ENCODE measurements around the gene CUEDC1.

Gene CUEDC1

DNA sequence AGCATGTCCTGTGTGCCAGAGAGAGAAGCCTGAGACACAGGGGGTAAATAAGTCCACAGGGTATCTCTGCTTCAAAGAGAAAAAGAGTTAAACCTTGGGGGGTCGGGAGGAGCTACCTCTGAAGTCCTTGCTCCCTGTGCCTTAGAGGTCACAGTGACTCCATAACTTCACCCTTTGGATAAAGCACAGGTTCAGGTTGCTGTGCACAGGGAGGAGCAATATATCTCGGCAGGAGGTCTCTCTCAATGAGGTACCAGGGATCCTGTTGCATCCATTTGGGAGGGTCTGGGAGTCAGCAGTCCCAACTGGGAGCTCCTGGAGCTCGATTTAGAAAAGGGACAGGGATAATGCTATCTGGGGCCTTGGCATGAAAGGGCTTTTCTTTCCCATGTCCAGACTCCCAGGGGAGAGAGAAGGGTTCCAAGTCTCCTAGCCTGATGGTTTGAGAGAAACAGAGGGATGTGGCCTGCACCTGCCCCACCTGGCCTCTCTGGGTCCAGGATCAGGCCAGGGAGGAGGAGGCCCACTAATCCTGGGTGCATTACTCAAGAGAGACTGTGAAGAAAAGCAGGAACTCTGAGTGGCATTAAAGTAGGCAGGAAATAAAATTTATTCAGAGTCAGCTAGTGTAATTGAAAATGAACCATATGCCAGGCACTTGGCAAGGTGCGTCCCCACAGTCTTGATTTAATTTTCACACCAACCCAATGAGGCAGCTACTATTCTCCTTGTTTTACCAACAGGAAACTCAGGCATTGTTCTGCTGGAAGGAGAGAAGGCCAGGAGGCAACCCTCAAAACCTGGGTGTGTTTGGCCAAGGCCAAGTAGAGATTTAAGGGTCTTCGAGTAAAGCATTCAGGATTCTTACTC, 40.7 kb downstream of the CUEDC1 start:
- DNase-seq, result peak in 1 of 2 experiments; percentile 24

DNA sequence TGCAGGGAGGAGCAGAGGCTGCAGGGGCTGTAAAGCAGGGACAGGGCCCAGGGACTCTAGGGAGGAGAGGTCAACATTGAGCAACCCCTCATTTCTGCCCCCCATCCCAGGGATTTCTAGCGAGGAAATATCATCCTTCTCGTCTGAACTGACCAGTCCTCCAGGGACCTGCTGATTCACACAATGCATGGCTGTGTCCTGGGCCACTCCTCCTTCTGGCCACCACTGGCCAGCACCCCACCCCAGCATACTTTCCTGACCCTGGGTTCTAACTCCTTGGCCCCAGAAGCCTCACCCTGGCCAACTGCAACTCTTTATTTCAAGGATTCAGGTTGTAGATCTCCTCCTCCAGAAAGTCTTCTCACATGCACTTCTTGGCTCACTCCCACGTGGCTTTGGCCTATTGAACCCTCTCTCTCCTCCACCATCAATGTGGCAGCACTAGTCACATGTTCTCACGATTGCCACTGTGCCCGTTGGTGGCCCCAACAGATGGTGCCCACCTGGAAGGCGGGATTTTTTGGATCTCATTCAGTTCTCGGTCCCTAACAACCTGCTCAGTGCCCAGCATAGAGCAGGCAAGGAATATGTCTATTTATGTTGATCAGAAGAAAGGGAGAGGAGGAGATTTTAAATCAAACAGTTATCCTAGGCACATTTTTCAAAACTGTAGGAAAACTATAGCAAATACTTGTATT, 41.5 kb downstream of the CUEDC1 start:
- no peak for DNase-seq

DNA sequence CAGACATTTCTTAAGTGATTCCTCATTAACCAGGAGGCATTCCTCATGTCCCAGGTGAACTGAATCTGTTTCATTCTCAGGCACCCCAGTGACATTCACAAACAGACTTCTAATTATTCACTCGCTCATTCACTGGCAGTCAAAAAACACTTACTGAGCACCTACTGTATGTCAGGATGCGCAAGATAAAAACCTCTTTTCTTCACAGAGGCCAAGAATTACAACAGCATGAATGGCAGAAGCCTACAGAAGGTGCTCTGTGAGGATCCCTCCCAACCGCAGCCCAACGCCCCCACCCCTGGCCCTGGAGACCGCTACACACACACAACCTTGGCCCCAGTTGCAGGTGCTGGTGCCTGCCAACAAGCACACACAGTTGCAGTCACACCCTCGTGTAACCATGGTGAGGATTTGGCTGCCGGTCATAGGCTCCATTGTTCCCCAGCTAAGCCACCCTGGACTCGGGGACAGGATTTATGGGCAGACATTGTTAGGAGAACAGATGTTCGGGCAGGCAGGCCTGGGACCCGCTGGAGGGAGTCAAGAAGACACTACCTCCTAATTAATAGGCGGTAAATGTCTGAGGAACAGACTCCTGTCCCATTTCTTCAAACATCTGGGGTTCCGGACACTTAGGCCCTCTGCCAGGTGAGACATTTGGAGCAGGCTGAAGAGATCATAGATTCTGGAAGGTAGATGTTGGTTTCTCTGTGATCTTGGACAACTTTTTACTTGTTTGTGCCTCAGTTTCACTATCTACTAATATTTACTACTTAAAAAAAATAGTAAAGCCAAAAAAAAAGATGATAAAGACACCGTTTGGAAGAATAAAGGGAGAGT, 43.2 kb downstream of the CUEDC1 start:
- DNase-seq, result peak; percentile 93 to 96

DNA sequence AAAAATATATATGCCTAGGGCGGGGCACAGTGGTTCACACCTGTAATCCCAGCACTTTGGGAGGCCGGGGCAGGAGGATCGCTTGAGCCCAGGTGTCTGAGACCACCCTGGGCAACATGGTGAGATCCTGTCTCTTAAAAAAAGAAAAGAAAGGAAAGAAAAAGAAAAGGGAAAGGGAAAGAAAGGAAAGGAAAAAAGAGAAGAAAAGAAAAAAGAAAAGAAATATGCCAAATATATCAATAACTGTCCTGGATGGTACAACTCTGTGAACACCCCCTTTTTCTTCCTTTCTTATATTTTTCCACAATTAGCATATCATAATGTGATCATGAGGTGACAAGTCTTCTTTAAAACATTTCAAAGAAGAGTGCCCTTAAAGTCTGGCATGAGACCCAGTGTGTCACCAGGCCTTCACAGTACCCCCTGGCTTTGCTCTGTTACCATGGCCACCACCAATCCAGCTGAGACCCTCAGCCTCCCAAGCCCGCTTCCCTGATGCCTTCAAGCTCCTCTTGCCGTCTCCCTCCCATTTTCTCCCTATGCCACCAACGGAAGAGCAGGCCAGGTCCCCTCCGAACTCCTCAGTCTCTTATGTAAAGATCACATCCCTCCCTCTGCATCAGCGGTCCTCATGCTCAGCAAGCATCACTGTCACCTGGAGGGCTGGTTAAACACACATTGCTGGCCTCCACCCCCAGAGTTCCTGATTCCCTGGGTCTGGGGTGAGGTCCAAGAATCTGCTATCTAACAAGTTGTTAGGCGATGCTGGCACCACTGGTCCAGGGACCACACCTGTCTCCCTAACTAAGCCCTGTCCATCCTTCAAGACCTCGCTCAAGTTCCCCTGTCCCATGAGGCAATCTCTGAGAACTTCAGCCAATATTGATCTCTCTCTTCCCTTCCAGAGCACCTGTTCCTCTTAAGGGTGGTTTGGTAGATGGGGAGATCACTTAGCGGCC, 44.5 kb downstream of the CUEDC1 start:
- DNase-seq, result no peak

DNA sequence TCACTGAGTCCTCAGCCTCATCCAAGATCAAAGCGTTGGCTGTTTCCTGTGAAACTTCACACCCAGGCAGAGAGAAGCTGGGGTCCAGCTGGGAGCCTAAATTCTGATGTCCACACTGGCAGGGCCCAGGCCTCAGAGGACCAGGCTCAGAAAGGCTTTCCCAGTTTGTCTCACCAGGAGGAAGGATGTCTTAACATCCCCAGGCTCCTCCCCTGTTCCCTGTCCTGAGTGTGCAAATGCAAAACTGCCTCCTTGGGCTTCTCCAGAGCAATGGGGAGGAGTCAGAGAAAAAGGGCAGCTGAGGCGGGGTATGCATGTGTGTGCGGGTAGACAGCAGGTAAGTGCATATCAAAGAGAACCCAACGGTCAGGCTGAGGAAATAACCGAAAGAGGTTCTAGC, 45.7 kb downstream of the CUEDC1 start:
- no peak for DNase-seq

DNA sequence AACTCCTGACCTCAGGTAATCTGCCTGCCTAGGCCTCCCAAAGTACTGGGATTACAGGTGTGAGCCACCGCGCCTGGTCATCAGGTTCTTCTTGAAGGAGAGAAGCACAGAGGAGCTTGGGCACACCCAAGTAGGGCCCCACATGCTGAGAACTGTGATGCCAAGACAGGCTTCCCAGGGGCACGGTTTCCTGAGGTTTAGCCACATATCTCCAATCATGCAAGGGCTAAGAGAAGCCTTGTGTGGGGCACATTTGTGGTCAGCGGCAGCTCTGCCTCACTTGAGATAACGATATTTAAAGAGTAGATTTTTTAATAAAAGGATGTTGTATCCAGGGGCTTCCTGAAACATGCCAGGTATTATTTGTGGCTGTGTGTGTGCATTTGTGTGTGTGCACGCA, 46.9 kb downstream of the CUEDC1 start:
- DNase-seq, result no peak

DNA sequence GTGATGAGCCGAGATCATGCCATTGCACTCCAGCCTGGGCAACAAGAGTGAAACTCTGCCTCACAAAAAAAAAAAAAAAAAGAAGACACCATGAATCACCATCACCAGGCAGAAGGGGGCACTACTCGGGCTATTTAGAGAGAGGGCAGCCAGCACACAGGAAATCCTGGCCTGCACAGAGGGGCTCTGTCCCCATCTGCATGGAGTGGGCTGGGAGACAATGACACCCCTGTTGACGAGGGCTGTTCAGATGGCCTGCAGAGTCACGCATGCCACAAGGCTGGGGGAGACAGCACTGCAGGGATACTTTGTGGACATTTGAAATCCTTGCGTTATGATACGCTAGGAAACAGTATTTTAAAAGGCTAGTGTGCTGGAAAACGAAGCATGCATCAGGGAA, 48.3 kb downstream of the CUEDC1 start:
- DNase-seq, result no peak

DNA sequence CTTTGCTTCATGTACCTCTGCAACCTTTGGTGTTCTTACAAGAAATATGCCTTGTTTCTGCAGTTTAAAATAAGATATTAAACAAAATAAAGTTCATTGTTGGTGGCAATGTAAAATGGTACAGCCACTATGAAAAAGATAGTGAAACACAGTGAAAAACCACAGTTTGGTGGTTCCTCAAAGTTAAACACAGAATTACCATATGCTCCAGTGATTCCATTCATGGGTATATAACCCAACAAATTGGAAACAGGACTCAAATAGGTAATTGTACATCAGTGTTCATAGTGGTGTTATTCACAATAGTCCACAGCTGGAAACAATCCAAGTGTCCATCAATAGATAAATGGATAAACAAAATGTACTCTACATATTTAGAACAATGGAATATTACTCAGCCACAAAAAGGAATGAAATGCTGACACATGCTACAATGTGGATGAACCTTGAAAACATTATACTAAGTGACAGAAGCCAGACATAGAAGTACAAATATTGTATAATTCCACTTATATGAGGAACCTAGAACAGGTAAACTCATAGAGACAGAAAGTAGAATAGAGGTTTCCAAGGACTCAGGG, 49.2 kb downstream of the CUEDC1 start:
- DNase-seq, result no peak

DNA sequence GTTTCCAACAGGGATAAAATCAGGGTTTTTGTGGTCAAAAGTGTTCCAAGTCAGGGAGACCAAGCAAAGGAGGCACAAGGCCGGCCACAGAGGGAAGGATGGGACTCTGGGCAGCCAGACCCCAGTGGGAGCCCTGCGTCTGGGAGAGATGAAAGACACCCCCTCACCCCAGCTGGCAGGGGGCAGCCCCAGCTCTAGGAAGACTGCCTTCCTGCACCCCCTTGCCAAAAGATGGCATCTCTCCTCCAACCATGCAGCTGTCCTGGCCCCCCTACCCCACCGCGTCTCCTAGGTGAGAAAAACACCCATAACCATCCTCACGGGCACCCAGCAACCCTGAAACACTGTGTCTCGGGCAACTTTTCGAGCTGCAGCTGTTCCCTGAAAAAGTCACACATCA, 51.3 kb downstream of the CUEDC1 start:
- DNase-seq, result no peak

DNA sequence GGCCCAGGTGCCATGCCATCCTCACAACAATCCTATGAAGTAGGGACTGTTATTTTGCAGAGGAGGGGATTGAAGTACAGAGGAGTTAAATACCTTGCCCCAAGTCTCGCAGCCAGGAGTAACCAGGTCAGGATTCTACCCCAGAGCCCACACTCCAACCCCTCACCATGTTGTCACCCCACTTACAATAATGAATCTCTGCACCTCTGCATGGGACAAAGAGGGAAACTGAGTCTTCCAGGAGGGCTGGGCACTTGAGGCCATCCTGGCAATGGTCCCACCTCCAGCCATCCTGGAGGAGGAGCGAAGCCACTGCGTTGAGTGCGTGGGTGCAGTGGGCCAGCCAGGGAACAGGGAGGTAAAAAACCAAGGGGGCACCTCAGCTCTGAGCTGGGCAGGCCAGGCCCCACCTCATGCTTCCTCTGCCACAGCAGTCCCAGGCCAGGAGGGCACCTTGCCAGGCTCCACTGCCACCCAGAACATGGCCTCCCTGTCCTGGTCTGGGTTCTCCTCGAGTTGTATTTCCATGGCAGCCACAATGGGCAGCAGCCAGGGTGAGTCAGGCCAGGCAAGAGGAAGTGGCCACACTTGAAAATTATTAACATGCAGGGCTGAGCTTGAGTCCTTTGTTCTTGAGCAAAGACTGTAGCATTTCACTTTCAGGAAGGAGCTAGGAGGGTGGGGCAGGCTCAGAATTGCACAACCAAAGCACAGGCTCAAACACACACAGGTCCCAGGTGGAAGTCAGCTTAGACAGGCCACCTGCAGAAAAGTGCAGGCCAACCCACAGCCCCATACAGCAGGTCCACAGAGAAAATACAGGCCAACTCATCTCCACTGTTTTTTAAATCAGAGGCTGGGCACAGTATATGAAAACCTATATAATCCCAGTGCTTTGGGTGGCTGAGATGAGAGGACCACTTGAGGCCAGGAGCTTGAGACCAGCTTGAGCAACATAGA, 52.1 kb downstream of the CUEDC1 start:
- DNase-seq, result no peak

DNA sequence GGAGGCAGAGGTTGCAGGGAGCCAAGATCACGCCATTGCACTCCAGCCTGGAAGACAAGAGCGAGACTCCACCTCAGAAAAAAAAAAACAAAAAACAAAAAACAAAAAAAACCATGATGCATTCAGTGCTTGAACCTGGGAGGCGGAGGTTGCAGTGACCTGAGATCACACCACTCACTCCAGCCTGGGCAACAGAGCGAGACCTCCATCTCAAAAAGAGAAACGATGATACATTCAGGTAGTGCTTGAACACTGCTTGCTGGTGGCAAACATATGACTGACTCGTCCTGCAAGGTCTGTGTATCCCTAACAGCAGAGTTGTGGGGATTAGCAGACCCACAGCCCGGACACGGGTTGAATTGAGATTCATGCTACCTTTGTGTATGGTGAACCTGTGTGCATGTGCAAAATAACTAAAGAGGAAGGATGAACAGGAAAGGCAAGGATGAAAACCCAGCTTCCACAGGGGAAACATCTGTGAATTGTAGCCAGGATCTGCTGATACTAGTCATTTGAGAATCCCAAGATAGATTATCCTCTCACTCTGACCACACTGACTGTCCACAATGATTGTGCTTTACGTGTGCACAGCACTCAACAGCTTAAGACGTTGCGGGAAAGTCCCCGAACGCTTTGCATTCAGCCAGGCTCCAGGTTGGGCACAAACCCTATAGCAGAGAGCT, 53.0 kb downstream of the CUEDC1 start:
- DNase-seq, result no peak

DNA sequence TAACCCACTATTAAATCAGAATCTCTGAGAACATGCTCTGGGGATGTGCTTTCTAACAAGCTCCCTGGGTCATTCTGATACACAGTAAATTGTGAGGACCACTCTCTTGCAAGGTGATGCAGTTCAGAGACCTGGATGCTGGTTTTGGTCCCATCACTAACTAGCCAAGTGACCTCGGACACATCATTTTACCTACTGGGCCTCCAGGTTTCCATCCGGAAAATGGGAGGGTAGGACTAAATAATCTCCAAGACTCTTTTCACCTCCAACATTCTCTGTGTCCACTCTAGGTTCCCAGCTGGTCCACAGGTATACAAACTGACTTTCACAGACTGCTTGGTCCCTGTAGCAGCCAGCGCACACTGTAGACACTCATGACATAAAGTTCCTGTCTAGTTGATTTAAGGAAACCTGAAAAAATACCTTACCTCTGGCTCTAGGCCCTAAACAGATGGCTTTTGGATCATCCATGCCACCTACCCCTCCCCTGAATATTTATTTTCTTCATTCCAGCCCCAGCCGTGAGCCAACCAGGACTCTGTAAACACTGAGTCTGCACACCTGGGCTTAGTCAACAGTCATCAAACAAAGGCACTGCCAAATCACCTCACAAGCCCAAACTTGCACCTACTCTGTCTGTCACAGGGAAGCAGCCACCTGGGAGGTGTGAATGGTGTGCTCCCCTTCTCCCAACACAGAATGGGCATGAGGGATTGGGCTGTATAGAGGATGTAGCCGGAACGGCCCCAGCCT, 54.0 kb downstream of the CUEDC1 start:
- DNase-seq, result no peak

DNA sequence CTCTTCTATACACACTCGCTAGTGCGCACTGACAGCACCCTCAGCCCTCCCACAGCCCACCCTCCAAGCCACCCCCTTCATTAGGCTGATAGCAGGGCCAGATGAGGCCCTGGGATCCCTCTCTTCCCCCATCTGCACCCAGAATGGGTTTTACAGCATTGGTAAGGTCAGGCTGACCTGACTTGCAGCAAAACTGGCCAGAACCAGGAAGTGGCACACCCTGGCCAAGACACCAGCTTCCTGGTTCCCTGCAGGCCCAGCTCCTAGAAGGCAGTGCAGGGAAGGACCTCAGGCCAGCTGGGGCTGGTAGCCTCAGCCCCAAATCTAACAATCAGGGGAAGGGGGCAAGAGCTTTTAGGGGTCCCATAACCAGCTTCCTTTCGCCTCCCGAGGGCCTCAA, 55.4 kb downstream of the CUEDC1 start:
- DNase-seq, result no peak

DNA sequence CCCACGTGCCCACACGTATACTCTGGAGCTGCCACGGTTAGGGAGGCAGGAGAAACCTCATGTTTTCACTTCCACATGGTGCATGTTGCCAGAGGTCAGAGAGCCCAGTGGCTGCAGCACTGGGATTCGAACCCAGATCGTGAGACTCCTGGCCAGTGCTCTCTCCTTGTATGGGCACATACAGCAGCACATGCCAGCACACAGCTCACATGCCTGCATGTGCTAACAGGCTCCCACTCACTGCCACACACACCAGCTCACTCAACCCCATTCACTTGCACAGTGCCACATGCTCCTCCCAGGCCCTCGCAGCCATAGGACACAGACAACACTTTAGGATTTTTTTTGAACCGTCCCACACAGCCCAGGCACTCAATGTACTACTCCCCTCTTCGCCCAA, 55.8 kb downstream of the CUEDC1 start:
- no peak for DNase-seq

DNA sequence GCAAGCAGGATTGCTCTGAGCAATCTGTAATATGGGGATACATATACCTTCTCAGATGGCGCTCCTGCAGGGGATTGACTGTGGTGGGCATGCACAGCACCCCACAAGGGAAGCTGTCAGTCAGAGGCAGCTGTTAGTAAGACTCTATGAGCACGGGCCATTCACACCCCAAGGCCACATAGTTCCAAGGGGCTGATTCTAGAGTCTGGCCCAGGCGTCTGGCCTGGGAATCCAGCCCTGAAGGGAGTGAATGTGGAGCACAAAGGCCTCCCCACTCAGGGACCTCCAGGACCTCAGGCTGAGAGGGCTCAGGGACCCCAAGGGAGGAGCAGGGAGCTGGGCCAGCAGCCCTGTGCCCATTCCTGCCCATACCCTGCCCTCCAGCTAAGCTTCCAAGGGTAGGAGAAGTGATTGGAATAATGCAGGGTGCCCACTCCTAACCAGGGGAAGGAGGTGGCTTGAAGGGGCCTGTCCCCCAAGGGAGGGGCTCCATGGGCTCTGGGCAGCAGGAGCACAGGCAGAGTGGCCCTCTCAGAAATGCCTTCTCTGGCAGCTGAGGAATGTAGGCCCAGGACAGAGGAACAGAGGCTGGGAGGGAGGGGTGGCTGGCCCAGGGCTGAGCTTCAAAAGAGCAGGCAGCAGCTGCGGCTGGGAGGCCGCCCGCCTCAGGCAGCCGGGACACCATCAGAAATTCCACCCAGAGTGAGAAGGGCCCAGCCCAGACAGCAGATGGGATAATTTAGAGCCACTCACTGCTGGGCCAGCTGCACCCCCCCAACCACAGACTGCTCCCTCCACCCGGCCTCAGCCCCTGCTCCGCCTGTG, 56.5 kb downstream of the CUEDC1 start:
- peak; percentile 40 to 83 for DNase-seq

DNA sequence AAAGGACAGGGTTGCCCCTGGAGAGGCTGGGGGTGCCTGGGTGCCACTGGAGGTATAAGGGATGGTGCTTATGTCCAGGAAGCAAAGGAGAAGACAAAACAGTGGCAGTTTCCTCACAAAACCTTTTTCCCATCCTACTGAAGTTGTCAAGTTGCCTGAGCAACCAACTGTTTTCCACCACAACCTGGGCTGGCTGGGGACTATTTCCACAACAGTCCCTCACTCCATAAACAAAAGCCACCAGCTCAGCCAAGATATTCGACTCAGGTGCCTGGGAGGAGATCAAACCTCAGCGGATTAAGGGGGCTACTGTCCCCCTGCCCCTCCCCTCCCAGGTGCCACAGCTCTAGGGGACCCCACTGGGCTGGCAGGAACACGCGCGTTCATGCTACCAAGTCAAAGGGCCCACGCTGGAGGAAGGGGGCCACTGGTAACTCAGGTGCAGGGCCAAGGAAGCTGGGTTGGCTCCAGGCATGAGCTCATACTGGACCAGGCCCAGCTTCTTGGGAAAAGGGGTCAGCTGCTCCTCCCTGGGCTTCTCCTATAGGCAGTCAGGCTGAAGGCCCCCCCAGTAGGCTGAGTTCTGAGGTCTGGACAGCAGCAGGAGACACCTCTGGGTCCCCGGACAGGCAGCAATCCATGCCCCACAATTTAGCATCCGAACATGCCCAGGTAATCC, 59.7 kb downstream of the CUEDC1 start:
- no peak for DNase-seq

DNA sequence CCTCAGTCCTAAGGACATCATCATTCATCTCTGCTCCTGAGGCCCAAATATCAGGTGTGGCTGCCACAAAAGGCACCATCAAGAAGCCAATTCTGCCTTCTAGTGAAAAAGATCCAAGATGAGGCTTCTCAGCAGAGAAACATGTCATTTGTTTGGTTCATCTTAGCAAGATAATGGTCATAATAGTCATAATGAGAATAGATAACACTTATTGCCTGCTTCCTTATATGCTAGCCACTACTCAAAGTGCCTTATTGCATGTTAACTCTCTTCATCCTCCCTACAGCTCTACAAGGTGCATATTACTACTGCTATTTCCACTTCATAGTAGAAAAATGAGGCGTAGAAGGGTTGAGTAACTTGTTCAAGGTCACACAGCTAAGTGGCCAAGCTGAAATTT, 60.4 kb downstream of the CUEDC1 start:
- DNase-seq, result no peak

All from NCI-H446 (cell line).